ENCODE results near the gene SGMS1.
"Not testable (repeated sequence)": the region's sequence is repeated elsewhere in the genome, so short reads cannot be mapped to it uniquely, and the experiment has no call there.

The SGMS1 gene

DNA sequence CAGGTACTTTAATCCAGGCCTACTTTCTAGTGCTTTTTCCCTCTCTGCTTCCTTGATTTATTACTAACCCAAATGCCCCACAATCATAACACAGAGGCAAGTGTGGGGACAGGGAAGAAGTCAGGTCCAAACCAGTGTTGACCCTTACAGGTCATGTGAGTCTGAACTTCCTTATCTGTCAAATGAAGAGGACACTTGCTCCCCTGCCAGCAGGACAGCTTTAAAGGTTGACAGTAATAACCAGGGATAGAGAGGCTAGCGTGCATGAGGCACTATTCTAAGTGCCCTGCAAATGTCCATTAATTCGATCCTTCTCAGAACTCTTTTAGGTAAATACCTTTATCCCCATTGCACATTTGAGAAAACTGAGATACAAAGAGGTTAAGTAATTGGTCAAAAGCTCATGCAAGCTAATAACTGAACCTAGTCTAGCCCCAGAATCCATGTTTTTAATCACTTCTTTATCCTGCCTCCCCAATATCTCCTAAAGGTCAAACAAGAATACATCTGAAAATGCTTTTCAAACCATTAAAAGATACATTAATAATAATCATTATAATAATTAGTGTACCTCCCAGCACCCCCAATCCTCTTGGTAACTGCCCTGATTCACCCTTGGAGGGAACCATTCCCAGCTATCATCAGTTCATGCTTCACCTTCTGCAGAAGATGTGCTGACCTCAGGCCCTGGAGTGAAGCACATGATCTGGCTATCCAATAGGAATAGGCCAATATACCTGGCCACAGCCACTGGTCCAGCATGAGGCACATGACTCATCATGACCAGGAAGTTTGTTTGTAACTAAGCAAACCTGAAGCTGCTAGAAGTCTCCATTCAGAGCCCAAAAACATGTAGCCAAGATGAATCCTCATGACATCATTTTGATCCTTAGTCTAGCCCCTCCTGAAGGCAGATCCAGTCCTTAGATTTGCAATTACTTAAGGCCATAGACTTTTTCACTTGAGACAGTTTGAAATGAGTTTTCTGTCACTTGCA, 40.7 kb downstream of the SGMS1 start:
- no peak for DNase-seq (ENCODE audit: low read depth in 2 of 2)

- no peak for DNase-seq (ENCODE audit: low read depth in 2 of 2)
These were observed 41.7 kb downstream of the SGMS1 start for GRCh38 chr10:50582046-50582445.

DNA sequence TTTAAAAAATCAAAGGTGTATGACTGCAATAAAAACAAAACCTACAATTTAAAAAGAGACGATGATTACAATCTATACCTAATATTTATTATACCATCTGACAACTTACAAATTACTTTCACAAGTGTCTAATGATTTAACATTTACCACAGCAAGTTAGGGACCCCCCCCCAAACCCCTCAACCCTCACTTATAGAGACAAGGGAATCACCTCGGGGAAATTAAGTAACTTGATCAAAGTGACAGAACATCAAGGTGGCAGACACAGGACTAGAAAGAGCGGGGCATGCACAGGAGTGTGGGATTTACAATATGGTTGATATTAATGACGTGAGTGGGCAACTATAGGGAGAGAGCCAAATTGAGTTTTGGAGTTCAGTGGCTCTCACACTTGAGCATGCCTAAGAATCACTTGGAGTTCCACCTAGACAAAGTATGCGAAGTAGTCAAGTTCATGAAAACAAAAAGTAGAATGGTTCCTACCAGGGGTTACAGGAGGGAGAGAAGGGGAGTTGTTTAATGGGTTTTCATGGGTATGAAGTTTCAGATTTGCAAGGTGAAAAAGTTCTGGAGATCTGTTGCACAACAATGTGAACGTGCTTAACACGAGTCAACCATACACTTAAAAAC, 43.4 kb downstream of the SGMS1 start:
- DNase-seq (ENCODE audit: low read depth in 2 of 2) = no peak

DNA sequence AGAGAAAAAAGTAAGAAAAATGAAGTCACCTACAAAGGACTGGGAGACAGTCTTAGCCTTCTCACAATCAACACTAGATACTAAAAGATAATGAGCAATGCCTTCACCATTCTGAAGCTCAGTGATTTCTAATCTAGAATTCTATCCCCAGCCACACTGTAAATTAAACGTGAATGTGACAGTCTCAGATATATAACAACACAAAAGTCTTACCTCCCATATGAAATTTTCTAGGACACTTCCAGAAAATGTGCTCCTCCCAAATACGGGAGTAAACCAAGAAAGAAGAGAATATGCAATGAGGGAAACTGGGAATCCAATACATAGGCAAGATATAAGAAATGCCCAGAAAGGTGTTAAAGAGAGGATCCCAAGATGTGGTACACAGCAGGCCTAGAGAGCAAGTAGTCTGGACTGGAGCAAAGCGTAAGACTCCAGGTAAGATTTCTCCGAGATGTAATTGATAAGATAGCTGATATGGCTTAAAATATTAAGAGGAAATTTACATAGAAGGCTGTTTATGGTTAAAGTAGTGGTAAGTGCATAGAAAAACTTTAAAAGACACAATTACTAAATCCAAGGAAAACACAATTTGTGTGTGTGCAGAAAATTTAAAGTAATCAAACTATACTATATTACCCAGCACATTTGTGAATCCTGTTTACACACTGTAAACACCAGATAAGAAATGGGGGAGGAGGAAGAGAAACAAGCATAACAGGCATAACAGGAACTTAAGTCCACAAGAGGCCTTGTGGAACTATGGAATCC, 44.1 kb downstream of the SGMS1 start:
- no peak for DNase-seq (ENCODE audit: low read depth in 2 of 2)

DNA sequence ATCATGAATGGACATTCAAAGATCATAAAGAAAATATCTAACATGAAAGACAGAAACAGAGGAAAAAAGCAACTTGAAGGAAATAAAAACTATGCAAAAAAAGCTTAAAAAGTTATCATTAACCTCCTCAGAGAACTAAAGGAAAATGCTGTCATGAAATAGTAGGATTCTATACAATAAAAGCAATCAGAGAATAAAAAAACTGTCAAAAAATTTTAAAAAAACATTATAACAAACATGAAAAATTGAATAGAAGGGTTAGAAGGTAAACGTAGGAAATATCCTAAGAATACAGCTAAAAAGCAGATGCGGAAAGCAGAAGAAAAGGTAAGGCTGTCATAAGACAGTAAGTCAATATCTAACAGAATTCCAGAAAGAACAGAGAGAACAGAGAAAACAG, 44.8 kb downstream of the SGMS1 start:
- DNase-seq (ENCODE audit: low read depth in 2 of 2) = no peak

DNA sequence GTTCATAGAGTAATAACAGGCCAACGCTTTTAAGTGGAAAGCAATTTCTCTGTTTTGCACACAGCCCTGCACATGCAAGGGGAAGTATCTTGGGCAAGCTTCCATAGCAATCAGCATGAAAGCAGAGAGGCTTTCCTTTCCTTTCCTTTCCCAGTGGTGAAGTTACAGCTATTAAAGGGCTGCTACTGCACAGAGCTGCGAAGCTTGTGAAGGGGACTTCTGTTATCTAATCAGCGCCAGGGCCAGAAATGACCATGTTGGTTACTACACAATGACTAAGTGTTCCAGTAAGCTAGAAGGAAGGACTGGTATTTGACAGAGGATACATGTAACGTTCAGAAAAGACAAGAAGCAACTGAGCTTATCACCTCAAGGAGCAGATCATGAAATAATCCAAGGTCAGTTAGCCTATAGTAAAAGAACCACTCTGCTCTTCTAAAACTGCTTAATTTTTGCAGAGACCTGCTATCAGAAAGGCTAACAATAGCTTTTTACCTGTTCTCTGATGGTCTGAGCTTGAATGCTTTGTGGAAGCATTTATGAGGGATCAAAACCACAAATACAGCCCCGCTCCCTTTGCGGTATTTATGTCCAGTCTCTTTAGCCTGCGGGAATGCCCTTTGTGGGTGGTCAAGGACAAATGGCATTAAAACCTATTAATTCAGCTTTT, 45.9 kb downstream of the SGMS1 start:
- DNase-seq (ENCODE audit: low read depth in 2 of 2) = no peak

GRCh38 chr10:50577010-50577409, 46.7 kb downstream of the SGMS1 start:
- DNase-seq (ENCODE audit: low read depth in 2 of 2) = no peak

DNA sequence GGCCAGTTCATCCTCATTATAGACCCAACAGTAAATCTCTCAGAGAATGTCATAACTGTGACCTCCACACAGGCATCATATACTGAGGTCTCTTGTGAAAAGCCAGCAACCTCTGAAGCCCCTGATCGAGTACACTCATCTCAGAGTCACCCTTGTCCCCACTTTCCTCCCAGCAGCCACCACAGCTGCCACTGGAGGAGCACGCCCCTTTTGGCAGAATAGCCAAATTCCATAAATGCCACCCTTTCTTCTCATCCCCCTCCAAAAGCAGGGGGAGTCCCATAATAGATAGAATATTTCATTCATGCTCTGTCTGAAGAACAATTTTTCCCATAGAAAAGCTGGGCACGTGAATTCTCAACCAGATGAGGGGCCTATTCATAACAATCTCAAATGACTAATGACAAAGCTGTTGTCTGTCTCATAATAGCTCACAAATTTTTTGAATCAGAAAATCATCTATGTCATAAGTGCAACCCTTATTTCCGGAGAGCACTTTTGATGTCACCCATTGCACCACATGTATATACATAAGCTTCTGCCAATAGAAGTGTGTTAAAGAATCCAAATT, 47.4 kb downstream of the SGMS1 start:
- no peak for DNase-seq (ENCODE audit: low read depth in 2 of 2)

GRCh38 chr10:50575477-50576244, 48.1 kb downstream of the SGMS1 start:
- no peak for DNase-seq (ENCODE audit: low read depth in 2 of 2)

DNA sequence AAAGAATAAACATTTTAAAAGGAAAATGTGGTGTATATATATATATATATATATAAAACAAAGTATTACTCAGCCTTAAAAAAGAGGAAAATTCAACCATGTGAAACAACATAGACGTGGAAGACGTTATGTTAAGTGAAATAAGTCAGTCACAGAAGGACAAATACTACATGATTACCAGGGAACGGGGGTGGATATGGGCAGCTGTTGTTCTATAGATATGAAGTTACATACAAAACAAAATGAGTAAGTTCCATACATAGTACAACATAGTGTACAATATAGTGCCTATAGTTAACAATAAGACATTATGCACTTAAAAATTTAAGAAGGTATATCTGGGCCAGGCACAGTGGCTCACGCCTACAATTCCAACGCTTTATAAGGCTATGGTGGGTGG, 48.8 kb downstream of the SGMS1 start:
- no peak for DNase-seq (ENCODE audit: low read depth in 2 of 2)

DNA sequence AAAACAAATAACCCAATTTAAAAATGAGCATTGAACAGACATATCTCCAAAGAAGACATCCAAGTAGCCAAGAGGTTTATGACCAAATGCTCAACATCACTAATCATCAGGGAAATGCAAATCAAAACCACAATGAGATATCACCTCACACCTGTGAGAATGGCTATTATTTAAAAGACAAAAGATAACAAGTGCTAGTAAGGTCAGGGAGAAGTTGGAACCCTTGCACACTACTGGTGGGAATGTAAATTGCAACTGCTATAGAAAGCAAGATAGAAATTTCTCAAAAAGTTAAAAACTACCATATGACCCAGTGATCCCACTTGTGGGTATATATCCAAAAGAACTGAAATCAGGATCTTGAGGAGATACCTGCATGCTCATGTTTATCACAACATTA, 49.5 kb downstream of the SGMS1 start:
- DNase-seq (ENCODE audit: low read depth in 2 of 2) = no peak

DNA sequence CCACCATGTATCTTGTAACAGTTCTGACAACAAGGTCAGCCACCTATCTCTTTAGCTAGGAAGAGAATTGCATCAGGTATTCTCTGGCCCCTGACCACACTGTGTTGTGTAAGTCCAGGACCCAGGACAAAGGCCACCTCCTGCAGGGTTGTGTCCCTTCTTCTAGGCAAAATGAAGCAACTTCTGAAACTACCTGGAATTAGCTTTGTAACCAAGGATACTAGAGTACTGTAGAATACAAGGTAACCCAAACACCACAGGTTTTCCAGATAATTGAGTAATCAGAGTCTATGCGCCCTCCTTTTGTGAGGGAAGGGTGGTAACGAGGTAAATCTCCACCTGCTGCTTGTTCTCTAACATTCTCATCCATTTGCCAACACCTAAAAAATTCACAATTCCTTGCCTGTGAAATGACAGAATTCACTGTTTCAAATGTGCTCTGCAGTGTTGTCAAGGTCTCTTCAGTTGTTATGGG, 51.7 kb downstream of the SGMS1 start:
- DNase-seq (ENCODE audit: low read depth in 2 of 2) = no peak

DNA sequence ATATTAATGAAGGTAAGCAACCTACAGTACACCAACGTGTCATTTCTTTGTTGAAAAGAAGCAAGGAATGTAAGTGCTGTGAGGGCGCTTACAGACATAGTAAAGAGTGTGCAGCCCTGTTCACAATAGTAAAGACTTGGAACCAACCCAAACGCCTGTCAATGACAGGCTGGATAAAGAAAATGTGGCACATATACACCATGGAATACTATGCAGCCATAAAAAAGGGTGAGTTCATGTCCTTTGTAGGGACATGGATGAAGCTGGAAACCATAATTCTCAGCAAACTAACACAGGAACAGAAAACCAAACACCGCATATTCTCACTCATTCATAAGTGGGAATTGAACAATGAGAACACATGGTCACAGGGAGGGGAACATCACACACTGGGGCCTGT, 55.0 kb downstream of the SGMS1 start:
- not testable (repeated sequence) for DNase-seq (ENCODE audit: low read depth in 2 of 2)

DNA sequence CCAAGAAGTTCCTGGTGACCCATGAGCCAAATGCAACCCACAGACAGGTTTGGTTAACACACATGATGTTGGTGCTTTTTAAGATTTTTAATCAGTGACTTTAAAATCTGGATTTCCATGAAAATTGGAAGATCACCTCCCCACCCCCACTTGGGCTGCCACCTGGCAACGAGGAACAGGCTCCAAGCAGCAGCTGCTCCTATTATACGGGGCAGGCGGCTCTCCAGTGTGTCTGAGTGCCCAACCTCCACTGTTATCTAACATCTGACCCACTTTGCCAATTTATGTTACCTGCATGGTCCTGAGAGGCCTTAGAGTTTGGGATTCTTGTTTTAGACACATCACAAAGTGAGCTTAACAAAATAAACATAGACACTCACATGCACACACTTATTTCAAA, 56.4 kb downstream of the SGMS1 start:
- no peak for DNase-seq (ENCODE audit: low read depth in 2 of 2)

DNA sequence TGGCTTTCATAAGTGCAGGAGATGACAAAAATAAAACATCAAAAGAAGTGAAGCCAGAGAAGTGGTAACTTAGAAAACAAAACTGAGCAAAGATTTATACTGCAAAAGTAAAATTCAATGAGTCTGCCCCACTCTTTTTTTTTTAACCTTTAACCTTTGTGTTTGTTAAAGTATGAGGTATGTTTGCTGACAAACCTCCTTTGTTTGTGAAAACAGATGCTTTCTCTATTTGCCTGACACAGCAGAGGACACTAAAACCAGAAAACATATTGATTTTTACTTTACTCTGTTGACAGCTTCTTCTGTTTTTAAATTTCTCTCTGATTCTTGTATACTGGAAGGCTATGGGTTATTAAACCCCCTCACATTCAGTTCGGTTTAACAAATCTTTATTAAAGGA, 57.6 kb downstream of the SGMS1 start:
- no peak for DNase-seq (ENCODE audit: low read depth in 2 of 2)

- DNase-seq (ENCODE audit: low read depth in 2 of 2) = no peak
These were observed 58.3 kb downstream of the SGMS1 start for GRCh38 chr10:50565301-50566083.

DNA sequence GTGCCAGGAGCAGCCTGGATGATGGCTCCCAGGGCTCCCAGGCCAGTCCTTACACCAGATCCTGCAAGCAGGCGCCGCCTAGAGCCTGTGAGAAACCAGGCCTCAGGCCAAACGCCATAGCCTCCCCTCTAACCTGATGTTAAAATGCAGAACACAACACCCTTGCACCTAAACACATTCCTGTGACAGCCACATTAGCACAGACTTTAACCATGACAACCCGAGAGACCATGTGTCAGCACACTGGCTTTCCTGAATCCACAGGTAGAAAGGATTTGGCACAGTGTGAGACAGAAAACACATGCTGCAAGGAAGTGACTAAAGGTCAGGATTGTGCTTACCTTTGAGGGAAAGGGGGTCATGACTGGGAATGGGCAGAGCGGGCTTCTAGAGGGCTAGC, 59.9 kb downstream of the SGMS1 start:
- no peak for DNase-seq (ENCODE audit: low read depth in 2 of 2)

DNA sequence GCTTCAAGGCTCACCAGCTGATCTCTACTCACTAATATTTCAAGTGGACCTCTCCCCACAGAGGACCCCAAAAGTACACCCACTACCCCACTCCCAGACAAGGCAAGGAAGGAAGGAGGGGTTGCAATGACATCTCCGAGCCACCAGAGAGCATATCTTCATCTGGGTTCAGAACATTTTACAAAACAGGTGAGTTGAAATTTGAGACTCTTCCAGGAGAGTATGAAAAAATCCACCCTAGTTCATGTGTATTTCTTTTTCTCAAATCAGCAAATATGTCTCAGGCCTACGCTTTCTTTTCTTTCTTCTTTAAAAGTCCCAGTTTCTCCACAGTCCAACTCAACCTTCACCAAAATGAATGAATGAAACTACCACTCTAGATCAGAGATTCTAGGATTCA, 61.9 kb downstream of the SGMS1 start:
- no peak for DNase-seq (ENCODE audit: low read depth in 2 of 2)

GRCh38 chr10:50561266-50561665, 62.5 kb downstream of the SGMS1 start:
- no peak for DNase-seq (ENCODE audit: low read depth in 2 of 2)

- no peak for DNase-seq (ENCODE audit: low read depth in 2 of 2)
These were observed 63.4 kb downstream of the SGMS1 start for GRCh38 chr10:50560370-50560769.
